Tibial artery (tissue), 4 donors: ENCODE data around the gene RPP30.

Experiments
- DNase-seq, 2 donors: peaks; one replicate each; pipeline ENCODE4 v3.0.0-alpha.2; 2019
- H3K27ac ChIP-seq, 2 donors: fragments of 200-600 bp; sonication (generic) in 1 of 2; 1 replicate in 1 of 2; 2 replicates in 1 of 2; pipeline ENCODE4 v1.5.1; 2018 to 2019; ENCODE audit warnings: mild to moderate bottlenecking in 1 of 2
- H3K27me3 ChIP-seq, 2 donors: fragments of 200-600 bp; sonication (generic) in 1 of 2; one replicate each; pipeline versions ENCODE4 v1.5.1 to v1.6.0; 2016 to 2019
- H3K36me3 ChIP-seq, 3 donors: fragments of 200-600 bp; sonication (generic) in 2 of 3; one replicate each; pipeline ENCODE4 v1.5.1; 2016 to 2019; ENCODE audit warnings: mild to moderate bottlenecking in 2 of 3
- H3K4me1 ChIP-seq, 4 donors: fragments of 200-600 bp; sonication (generic) in 2 of 4; 1 replicate in 3 of 4; 2 replicates in 1 of 4; pipeline ENCODE4 v1.5.1; 2016 to 2019
- H3K4me3 ChIP-seq, 2 donors: fragments of 200-600 bp; sonication (generic) in 1 of 2; 1 replicate in 1 of 2; 2 replicates in 1 of 2; pipeline ENCODE4 v1.5.1; 2018 to 2019; ENCODE audit warnings: mild to moderate bottlenecking in 2 of 2
- H3K9me3 ChIP-seq, 3 donors: fragments of 200-600 bp; sonication (generic) in 1 of 3; one replicate each; pipeline ENCODE4 v1.5.1; 2016 to 2019
- intact Hi-C: fragments of 100-400 bp; cut with DNase I; formaldehyde crosslinking; loops from one replicate; pipeline ENCODE4 v1.15.0; 2023; ENCODE audit warnings: low total_unique reads
- TF ChIP-seq, protein P1 (sequence below), 2 experiments: fragments of 200-600 bp in 1 of 2; fragments of 450-650 bp in 1 of 2; IDR thresholded peaks; one replicate each; pipeline ENCODE4 v1.5.1; 2017 to 2019; ENCODE audit warnings: antibody characterized with exemption in 2 of 2, mild to moderate bottlenecking in 1 of 2, moderate library complexity in 1 of 2

RPP30 gene

GRCh38 chr10:90930971-90931871 lies 59.4 kb downstream of the RPP30 start:
- peak overlapping the region; percentile 82 to 87 for H3K27ac ChIP-seq
- intact Hi-C loops, result no loop called here
- DNase-seq, result peak; percentile 60 to 84
- no peaks in the 10 kb centered on the region for H3K27me3 ChIP-seq
- TF ChIP-seq, protein P1, sequence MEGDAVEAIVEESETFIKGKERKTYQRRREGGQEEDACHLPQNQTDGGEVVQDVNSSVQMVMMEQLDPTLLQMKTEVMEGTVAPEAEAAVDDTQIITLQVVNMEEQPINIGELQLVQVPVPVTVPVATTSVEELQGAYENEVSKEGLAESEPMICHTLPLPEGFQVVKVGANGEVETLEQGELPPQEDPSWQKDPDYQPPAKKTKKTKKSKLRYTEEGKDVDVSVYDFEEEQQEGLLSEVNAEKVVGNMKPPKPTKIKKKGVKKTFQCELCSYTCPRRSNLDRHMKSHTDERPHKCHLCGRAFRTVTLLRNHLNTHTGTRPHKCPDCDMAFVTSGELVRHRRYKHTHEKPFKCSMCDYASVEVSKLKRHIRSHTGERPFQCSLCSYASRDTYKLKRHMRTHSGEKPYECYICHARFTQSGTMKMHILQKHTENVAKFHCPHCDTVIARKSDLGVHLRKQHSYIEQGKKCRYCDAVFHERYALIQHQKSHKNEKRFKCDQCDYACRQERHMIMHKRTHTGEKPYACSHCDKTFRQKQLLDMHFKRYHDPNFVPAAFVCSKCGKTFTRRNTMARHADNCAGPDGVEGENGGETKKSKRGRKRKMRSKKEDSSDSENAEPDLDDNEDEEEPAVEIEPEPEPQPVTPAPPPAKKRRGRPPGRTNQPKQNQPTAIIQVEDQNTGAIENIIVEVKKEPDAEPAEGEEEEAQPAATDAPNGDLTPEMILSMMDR (IDR thresholded peaks at IDR 0.05), result no peak
- H3K36me3 ChIP-seq, result no peaks in the 10 kb centered on the region
- peak overlapping the region in 1 of 2 donors; percentile 18 for H3K4me3 ChIP-seq
- no peaks in the 10 kb centered on the region for H3K9me3 ChIP-seq
- peaks cover 0 to 54% (median 34%) of the 10 kb centered on the region in 4 donors for H3K4me1 ChIP-seq

DNA sequence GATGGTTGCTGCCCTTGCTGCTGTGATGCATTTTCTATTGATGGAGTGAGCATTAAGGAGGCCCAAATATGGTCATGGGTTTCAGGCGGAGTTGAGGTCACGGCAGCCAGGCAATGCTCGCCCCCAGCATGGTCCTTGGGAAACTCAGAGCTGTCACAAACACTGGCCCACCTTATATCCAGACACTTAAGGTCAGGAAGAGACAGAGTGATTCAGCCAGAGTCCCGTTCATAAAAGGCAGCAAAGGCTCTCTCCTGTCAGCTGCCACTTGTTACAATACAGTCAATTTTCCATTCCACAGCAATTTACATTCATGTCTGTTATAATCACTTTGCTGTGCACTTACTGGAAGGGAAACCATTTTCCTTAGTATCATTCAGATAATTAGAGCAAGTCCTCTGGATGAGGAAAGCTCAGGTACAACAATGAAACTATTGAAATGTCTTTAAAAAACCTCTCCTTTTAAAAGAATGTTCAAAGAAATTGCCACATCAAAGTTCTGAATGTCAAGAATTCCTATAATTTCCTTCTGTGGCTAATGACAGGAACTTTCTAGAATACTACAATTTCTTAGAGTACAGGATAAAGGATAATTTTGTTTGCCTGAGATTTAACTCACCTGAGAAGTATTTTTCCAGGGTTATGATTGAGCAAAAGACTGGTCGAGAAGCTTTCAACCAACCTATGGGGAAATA lies 64.0 kb downstream of the RPP30 start:
- TF ChIP-seq, protein P1 (IDR thresholded peaks at IDR 0.05), result no peak

GRCh38 chr10:90936276-90936659 lies 64.5 kb downstream of the RPP30 start:
- TF ChIP-seq, protein P1 (IDR thresholded peaks at IDR 0.05), result no peak
- peak overlapping the region in 1 of 2 donors; percentile 55 for H3K27ac ChIP-seq

More for the DNA sequence above, 64.0 kb downstream of the RPP30 start:
- H3K4me1 ChIP-seq, result peaks cover 0 to 41% (median 20%) of the 10 kb centered on the region in 4 donors
- no peak for DNase-seq
- no peaks in the 10 kb centered on the region for H3K27me3 ChIP-seq
- H3K36me3 ChIP-seq, result no peaks in the 10 kb centered on the region
- intact Hi-C loops, result no loop called here
- peak overlapping the region; percentile 50 to 55 for H3K27ac ChIP-seq
- no peak overlapping the region for H3K4me3 ChIP-seq
- H3K9me3 ChIP-seq, result no peaks in the 10 kb centered on the region

DNA sequence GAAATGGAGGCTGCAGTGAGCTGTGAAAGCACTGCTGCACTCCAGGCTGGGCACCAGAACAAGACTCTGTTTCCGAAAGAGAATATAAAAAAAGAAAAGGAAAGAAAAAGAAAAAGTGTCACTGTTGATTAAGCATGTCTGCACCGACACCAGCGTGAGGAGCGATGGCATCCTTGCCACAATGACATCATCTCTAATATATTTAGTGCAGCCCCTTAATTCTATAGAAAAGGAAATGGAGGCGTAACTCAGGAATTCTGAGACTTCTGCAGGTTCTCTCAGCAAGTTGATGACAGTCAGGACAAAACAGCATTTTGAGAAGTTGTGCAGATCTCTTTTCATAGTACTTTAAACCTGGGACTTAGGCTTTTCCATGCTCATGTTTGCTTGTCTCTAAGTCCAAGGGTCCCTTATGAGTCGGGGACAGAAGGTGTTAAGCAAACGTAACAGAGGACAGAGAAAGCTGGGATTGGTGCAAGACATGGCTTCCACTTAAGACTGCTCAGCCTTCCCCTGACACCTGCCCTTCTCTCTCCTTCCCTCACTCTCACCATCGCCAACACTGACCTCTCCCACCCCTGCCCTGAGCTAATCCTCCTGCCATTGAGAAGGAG lies 66.0 kb downstream of the RPP30 start:
- no peak for DNase-seq
- Histone ChIP-seq H3K9me3 (no peaks in the 10 kb centered on the region), H3K4me3 (no peak overlapping the region), H3K27me3 (no peaks in the 10 kb centered on the region), H3K27ac (no peak overlapping the region), H3K36me3 (no peaks in the 10 kb centered on the region), H3K4me1 (peaks cover 0 to 28% (median 10%) of the 10 kb centered on the region in 4 donors)
- intact Hi-C loops, result no loop called here
- TF ChIP-seq, protein P1 (IDR thresholded peaks at IDR 0.05), result no peak

More at GRCh38 chr10:90936276-90936659, 64.5 kb downstream of the RPP30 start:
- no peaks in the 10 kb centered on the region for H3K27me3 ChIP-seq
- H3K9me3 ChIP-seq, result no peaks in the 10 kb centered on the region
- H3K4me1 ChIP-seq, result peaks cover 0 to 36% (median 15%) of the 10 kb centered on the region in 4 donors
- H3K36me3 ChIP-seq, result no peaks in the 10 kb centered on the region
- H3K4me3 ChIP-seq, result no peak overlapping the region
- DNase-seq, result no peak
- intact Hi-C loops, result no loop called here

DNA sequence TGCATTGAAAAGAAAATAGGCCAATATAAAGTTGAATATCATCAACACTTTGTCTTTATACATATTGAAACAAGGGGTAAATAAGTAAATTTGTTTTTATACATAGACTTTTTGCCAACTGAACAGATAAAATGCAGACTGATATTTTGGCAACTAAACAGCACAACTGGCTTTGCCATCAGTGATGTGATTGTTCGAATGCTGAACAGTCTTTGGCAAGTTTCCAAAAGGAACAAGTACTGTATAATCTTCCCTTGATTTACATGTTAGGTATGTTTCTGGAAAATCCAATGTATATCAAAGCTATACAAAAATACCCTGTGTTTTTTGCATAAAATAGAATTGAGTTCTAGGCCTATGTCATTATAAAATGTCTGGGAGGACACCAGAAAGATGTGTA lies 67.3 kb downstream of the RPP30 start:
- TF ChIP-seq, protein P1 (IDR thresholded peaks at IDR 0.05), result no peak
- no peak for DNase-seq
- Histone ChIP-seq H3K27me3 (no peaks in the 10 kb centered on the region), H3K27ac (no peak overlapping the region), H3K4me3 (no peak overlapping the region), H3K36me3 (no peaks in the 10 kb centered on the region), H3K4me1 (peaks cover 0 to 18% (median 10%) of the 10 kb centered on the region in 4 donors), H3K9me3 (no peaks in the 10 kb centered on the region)
- intact Hi-C loops, result no loop called here
